Stimulated activated CD8-positive, alpha-beta memory T cell treated with anti-CD3 and anti-CD28 coated beads, Interleukin-4, amount 100 ng/mL, for 1 hour (primary cell): ENCODE measurements around the gene CXADR.

ENCODE experiments used
- DNase-seq, 2 donors: peaks; one replicate each; pipeline ENCODE4 v3.0.0-alpha.2; 2020; ENCODE audit warnings: low read depth in 2 of 2, low spot score in 1 of 2

CXADR gene

GRCh38 chr21:17539323-17539722 lies 26.5 kb downstream of the CXADR start:
- DNase-seq: no peak

GRCh38 chr21:17539743-17540341 lies 27.0 kb downstream of the CXADR start:
- DNase-seq: no peak

- DNase-seq: no peak
Measured at GRCh38 chr21:17540530-17540929, 27.7 kb downstream of the CXADR start.

- DNase-seq: no peak
Measured at GRCh38 chr21:17542371-17543011, 29.6 kb downstream of the CXADR start.

GRCh38 chr21:17545007-17545406 lies 32.2 kb downstream of the CXADR start:
- no peak for DNase-seq

- no peak for DNase-seq
Measured at GRCh38 chr21:17548262-17548661, 35.4 kb downstream of the CXADR start.

- no peak for DNase-seq
Measured at GRCh38 chr21:17550671-17551308, 37.9 kb downstream of the CXADR start.

- DNase-seq: no peak
Measured at GRCh38 chr21:17552410-17552809, 39.6 kb downstream of the CXADR start.

- DNase-seq: no peak
Measured at GRCh38 chr21:17554120-17554519, 41.3 kb downstream of the CXADR start.

- no peak for DNase-seq
Measured at GRCh38 chr21:17554679-17555465, 42.0 kb downstream of the CXADR start.

- DNase-seq: no peak
Measured at GRCh38 chr21:17560377-17561025, 47.7 kb downstream of the CXADR start.

GRCh38 chr21:17570786-17571185 lies 57.9 kb downstream of the CXADR start:
- no peak for DNase-seq

- no peak for DNase-seq
Measured at GRCh38 chr21:17572431-17572830, 59.6 kb downstream of the CXADR start.

- DNase-seq: no peak
Measured at GRCh38 chr21:17575076-17575475, 62.2 kb downstream of the CXADR start.

GRCh38 chr21:17576080-17576835 lies 63.4 kb downstream of the CXADR start:
- no peak for DNase-seq

- DNase-seq: no peak
Measured at GRCh38 chr21:17577701-17578100, 64.9 kb downstream of the CXADR start.

- no peak for DNase-seq
Measured at GRCh38 chr21:17578162-17578561, 65.3 kb downstream of the CXADR start.

GRCh38 chr21:17578876-17579275 lies 66.0 kb downstream of the CXADR start:
- DNase-seq: no peak

- no peak for DNase-seq
Measured at GRCh38 chr21:17580319-17580718, 67.5 kb downstream of the CXADR start.

GRCh38 chr21:17583898-17584297 lies 71.1 kb downstream of the CXADR start:
- DNase-seq: no peak
